ENCODE measurements around the gene ACTR3.

- TF ChIP-seq POLR2A (IDR thresholded peaks at IDR 0.05) (no peak), EP300 (IDR thresholded peaks at IDR 0.05) (no peak)
- TF ChIP-seq, protein P1, sequence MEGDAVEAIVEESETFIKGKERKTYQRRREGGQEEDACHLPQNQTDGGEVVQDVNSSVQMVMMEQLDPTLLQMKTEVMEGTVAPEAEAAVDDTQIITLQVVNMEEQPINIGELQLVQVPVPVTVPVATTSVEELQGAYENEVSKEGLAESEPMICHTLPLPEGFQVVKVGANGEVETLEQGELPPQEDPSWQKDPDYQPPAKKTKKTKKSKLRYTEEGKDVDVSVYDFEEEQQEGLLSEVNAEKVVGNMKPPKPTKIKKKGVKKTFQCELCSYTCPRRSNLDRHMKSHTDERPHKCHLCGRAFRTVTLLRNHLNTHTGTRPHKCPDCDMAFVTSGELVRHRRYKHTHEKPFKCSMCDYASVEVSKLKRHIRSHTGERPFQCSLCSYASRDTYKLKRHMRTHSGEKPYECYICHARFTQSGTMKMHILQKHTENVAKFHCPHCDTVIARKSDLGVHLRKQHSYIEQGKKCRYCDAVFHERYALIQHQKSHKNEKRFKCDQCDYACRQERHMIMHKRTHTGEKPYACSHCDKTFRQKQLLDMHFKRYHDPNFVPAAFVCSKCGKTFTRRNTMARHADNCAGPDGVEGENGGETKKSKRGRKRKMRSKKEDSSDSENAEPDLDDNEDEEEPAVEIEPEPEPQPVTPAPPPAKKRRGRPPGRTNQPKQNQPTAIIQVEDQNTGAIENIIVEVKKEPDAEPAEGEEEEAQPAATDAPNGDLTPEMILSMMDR (IDR thresholded peaks at IDR 0.05) = no peak
Measured at GRCh38 chr2:113879457-113879856, 10.4 kb upstream of the ACTR3 start.
